Activated CD8-positive, alpha-beta memory T cell treated with anti-CD3 and anti-CD28 coated beads for 4 hours (primary cell): ENCODE data around the gene CFAP74.
"Not testable (repeated sequence)": the region's sequence is repeated elsewhere in the genome, so short reads cannot be mapped to it uniquely, and the experiment has no call there.

Experiments
- DNase-seq, 2 donors: peaks; one replicate each; pipeline ENCODE4 v3.0.0-alpha.2; 2020; ENCODE audit warnings: low read depth in 2 of 2

The CFAP74 gene

GRCh38 chr1:1988061-1988945, 15.3 kb downstream of the CFAP74 start:
- DNase-seq: no peak

DNA sequence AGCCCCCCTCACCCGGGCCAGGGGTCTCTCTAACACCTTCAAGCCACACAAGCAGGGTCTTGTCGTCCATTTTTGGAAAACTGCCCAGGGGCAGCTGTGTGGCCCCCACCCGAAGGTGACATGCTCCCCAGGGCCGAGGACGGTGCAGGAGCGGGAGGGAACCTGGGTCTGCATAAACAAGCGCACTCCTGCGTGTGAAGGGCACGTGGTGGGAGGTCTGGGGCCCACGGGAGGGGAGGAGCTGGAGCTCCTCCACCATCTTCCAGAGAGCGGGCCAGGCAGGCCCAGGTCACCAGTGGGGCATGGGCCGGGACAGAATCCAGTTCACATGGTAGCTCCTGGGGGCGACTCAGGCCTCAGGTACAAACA, 16.5 kb downstream of the CFAP74 start:
- DNase-seq: no peak

DNA sequence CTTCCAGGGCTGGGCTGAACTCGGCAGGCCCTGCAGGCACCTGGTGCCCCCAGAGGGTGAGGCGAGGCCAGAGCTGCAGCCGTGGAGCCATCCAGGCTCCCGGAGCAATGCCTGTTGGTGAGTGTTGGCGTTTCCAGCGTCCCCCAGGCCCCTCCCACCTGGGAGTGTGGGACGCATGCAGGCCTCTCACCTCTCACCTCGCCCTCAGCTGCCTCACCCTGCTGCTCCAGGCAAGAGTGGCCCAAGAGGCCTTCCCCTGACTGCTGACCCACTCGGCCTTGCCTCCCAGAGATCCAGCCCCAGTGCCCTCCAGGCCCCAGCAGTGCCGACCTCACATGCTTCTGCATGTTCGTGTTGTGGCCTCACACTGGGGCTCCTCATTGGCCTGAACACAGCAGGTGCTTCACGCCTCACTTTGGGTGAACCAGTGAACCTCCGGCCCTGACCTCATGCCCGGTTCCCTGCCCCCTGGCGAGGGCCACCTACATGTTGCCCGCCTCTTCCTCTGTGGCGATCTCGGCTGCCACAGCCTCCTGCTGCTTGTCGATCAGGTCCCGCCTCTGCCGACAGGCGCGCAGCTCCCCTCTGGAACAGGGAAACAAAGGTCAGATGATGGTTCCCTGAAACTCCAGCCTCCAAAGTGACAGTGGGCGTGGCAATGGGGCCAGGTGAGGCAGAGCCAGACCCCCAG, 17.0 kb downstream of the CFAP74 start:
- no peak for DNase-seq

DNA sequence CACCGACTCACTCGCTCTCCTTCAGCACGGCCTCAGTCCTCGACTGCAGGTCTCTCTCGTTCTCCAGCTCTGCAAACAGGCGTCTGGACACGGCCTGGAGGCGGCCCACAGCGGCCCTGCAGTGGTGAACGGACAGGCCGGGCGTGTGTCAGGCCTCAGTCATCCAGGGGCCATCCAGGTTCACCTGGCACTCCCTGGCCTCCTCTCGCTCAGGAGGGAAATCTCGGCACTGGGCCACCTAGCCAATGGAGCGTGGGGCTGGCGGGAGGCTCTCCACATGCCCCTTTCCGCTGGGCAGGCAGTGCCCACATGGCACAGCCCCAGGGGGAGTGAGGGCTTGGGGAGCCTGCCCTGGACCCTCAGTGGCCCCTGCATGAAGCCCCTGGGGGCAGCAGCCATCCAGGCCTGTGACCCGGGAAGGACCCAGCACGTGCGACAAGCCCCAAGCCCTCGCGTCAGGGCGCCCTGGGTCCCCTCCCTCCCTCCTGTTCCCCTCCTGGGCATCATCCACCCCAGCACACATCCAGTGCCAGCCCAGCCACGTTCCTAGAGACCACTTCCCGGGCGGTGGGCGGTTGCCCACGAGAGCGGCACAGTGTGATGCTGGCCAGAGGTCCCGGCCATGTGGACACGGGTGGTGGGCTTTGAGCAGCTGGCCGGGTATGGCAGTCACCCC, 18.1 kb downstream of the CFAP74 start:
- no peak for DNase-seq

DNA sequence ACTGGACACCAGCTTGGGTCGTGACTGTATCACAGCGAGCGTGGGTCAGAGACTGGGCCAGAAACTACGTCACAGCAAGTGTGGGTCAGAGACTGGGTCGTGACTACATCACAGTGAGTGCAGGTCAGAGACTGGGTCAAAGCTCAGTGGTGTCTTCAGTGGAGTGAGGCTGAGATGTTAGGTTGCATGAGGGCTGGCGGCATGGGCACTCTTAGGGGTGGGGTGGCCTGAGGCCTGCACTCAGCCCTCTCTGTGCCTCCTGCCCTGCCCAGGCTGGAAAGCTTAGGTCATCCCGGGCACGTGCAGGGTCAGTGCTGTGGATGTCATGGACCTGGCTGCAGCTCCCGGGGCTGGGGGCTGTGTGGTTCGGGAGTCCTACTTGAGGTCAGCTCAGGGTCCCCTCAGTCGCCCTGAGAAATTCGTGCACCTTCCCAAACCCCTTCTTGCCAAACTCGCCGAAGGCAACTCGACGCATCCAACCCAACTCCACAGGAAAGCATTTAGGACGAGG, 19.0 kb downstream of the CFAP74 start:
- DNase-seq: no peak

- DNase-seq: no peak
Measured at GRCh38 chr1:1982379-1983232, 21.0 kb downstream of the CFAP74 start.

DNA sequence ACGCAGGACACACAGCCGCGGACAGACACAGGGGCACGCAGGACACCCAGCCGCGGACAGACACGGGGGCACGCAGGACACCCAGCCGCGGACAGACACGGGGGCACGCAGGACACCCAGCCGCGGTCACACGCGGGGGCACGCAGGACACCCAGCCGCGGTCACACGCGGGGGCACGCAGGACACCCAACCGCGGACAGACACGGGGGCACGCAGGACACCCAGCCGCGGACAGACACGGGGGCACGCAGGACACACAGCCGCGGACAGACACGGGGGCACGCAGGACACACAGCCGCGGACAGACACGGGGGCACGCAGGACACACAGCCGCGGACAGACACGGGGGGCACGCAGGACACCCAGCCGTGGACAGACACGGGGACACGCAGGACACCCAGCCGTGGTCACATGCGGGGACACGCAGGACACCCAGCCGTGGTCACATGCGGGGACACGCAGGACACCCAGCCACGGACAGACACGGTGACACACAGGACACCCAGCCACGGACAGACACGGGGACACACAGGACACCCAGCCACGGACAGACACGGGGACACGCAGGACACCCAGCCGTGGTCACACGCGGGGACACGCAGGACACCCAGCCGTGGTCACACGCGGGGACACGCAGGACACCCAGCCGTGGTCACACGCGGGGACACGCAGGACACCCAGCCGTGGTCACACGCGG, 21.8 kb downstream of the CFAP74 start:
- DNase-seq: not testable (repeated sequence)

DNA sequence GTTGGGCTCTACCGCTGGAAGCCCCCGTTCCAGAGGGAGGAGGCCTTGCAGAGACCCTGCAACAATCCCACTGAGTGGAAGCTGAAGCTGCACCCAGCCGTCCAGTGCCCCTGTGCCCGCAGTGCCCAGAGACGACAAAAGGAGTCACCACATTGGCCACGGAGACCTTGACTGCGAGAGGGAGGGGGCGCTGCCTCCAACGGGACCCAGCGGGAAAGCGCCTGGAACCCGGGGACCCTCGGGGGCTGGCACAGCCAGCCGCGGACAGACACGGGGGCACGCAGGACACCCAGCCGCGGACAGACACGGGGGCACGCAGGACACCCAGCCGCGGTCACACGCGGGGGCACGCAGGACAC, 22.5 kb downstream of the CFAP74 start:
- no peak for DNase-seq

GRCh38 chr1:1980467-1981141, 23.0 kb downstream of the CFAP74 start:
- no peak for DNase-seq

- no peak for DNase-seq
Measured at GRCh38 chr1:1979482-1980165, 24.0 kb downstream of the CFAP74 start.

DNA sequence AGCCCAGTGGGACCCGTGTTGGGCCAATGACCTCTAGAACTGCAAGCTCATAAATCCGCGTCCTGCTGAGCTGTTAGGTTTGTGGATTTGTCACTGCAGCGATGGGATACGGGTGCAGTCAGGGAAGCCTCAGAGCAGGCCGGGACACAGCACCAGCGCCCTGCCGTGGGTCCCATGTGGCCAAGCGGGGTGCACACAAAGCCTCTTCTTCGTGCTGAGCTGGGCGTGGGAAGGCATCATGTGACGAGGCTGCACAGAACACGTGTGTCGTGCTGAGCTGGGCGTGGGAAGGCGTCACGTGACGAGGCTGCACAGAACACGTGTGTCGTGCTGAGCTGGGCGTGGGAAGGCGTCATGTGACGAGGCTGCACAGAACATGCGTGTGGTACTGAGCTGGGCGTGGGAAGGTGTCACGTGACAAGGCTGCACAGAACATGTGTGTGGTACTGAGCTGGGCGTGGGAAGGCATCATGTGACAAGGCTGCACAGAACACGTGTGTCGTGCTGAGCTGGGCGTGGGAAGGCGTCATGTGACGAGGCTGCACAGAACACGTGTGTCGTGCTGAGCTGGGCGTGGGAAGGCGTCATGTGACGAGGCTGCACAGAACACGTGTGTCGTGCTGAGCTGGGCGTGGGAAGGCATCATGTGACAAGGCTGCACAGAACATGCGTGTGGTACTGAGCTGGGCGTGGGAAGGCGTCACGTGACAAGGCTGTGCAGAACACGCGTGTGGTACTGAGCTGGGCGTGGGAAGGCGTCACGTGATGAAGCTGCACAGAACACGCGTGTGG, 24.7 kb downstream of the CFAP74 start:
- not testable (repeated sequence) for DNase-seq

- no peak for DNase-seq
Measured at GRCh38 chr1:1978108-1978507, 25.5 kb downstream of the CFAP74 start.

GRCh38 chr1:1976031-1976430, 27.6 kb downstream of the CFAP74 start:
- no peak for DNase-seq

DNA sequence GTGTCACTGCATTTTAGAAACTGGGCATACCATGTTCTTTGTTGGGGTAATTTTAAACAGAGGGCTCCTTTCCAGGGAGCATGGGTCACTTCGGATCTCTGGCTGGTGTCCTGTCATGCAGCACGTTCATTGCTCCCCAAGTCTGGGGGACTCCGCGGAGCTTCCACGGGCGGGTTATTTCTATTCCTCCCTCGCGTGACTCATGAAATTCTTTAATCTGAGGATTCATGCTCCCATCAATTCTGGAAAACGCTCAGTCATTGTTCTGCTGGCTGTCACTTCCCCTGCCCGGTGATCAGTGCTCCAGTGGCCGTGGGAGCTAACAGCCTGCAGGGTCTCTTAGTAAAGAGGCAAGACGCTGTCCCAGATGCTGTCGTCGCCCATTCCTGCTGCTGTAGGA, 28.1 kb downstream of the CFAP74 start:
- no peak for DNase-seq

GRCh38 chr1:1974834-1975233, 28.8 kb downstream of the CFAP74 start:
- DNase-seq: no peak

- no peak for DNase-seq
Measured at GRCh38 chr1:1973716-1974642, 29.6 kb downstream of the CFAP74 start.

DNA sequence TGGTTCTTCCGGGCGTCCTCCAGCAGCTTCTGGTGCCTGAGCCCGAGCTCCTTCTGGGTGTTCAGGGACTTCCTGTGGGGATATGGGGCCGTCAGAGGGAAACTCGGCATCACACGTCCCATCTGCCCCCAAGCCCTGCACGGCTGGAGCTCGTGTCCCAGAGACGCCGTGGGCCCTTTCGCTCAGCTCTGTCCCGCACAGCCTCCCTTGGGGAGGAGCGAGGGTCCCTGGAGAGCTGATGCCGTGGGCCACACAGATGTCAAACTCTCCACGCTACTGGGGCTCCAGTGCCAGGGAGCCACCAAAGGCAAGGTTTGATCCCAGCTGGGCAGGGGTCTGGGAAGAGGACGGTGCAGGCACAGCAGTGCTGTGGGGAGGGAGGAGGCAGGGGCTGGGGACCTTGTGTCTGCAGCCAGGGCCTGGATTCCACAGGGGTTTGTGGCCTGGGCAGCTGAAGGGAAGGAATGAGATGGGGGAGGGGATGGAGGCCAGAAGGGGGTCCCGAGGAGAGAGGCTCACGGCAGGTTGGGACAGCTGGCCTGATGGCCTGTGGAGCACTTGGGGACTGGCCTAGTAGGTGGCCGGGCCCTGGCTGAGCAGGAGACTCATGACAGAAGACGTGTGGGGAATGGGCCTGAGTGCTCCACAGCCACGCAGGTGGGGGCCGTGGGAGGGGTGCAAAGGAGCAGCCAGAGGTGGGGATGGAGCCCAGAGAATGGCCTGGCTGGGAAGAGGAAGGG, 30.4 kb downstream of the CFAP74 start:
- no peak for DNase-seq
